ENCODE results near the gene NDUFA8. TPM values are rescaled to one million over a fixed set of nuclear protein-coding genes. Genes with fewer than 3 reads are reported as not detected.

Gene NDUFA8
- total RNA-seq, 4 donors from 2014 or later: 16.3 to 34.4 (median 30.2) TPM

DNA sequence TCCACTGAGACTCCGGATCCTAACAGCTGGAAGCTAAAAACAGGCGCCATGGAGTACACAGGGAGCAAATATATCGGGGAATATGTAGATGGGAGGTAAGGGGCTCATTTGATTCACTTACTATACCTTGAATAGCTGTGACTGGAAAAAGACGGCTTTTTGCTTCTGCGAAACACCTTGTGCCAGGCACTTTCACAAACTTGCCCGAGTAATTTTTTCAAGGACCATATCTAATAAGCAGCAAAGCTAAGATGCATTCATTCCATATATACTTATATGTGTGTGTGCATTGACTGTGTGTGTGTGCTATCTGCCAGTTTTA is 307 bp upstream of the NDUFA8 start:
- WGBS: 18% methylated on average over 6 of the region's 6 CpGs
- Histone ChIP-seq H3K36me3 (no peaks in the 10 kb centered on the region), H3K27me3 (no peaks in the 10 kb centered on the region), H3K27ac (no peak overlapping the region), H3K4me1 (peaks cover 31% of the 10 kb centered on the region), H3K4me3 (peak overlapping the region; percentile 100), H3K9me3 (no peaks in the 10 kb centered on the region)
- TF ChIP-seq POLR2AphosphoS5 (IDR thresholded peaks at IDR 0.05) (no peak), EP300 (IDR thresholded peaks at IDR 0.05) (no peak), POLR2A (IDR thresholded peaks at IDR 0.05) (no peak)
- TF ChIP-seq, protein P1, sequence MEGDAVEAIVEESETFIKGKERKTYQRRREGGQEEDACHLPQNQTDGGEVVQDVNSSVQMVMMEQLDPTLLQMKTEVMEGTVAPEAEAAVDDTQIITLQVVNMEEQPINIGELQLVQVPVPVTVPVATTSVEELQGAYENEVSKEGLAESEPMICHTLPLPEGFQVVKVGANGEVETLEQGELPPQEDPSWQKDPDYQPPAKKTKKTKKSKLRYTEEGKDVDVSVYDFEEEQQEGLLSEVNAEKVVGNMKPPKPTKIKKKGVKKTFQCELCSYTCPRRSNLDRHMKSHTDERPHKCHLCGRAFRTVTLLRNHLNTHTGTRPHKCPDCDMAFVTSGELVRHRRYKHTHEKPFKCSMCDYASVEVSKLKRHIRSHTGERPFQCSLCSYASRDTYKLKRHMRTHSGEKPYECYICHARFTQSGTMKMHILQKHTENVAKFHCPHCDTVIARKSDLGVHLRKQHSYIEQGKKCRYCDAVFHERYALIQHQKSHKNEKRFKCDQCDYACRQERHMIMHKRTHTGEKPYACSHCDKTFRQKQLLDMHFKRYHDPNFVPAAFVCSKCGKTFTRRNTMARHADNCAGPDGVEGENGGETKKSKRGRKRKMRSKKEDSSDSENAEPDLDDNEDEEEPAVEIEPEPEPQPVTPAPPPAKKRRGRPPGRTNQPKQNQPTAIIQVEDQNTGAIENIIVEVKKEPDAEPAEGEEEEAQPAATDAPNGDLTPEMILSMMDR (IDR thresholded peaks at IDR 0.05): no peak
- no peak for DNase-seq (ENCODE audit: low spot score in 2 of 2)

DNA sequence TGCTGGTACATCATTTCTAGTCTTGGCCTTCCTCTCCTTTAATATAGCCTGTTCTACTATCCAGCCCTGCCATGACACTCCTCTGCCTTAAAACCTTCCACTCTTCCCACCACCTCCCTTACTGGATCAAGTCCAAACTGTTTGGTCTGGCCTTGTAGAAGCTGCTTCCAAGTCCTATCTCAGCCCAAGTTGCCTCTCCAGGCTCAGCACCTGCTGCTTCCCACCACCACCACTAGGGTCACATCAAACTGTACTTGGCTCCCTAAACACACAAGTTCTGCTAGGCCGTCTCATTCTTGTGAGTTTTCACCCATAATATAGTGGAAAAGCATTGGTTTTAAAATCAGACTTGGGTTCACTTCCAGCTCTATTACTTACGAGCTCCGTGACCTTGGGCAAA is 1.4 kb downstream of the NDUFA8 start:
- Histone ChIP-seq H3K27me3 (no peaks in the 10 kb centered on the region), H3K36me3 (no peaks in the 10 kb centered on the region), H3K9me3 (no peaks in the 10 kb centered on the region), H3K27ac (no peak overlapping the region), H3K4me1 (peaks cover 31% of the 10 kb centered on the region), H3K4me3 (peak overlapping the region; percentile 100)
- TF ChIP-seq, protein P1 (IDR thresholded peaks at IDR 0.05): peak in 1 of 2 donors; percentile 38
- TF ChIP-seq POLR2AphosphoS5 (IDR thresholded peaks at IDR 0.05) (no peak), EP300 (IDR thresholded peaks at IDR 0.05) (no peak), POLR2A (IDR thresholded peaks at IDR 0.05) (no peak)
- WGBS: 76% methylated on average over 3 of the region's 3 CpGs
- DNase-seq (ENCODE audit: low spot score in 2 of 2): peak in 1 of 2 donors; percentile 31

DNA sequence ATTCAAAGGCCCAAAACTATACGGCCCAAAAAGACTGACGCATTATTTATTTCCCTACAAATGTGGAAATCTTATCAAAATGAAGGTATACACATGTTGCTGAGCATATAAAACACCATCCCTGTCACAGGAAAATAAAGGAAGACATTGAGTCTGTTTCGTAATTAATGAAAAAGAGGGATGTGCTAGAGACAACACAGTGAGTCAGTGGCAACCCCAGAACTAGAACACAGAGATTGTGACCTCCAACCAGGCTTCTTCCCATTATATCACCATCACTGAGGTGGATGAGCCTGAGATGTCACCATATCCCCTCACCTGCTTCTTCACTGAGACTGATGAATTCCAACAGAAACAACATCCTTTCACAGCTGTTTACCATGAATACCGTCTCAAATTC is 3.8 kb downstream of the NDUFA8 start:
- Histone ChIP-seq H3K27me3 (no peaks in the 10 kb centered on the region), H3K36me3 (peaks cover 4% of the 10 kb centered on the region), H3K4me1 (peaks cover 36% of the 10 kb centered on the region), H3K27ac (no peak overlapping the region), H3K4me3 (no peak overlapping the region), H3K9me3 (no peaks in the 10 kb centered on the region)
- DNase-seq (ENCODE audit: low spot score in 2 of 2): no peak
- TF ChIP-seq POLR2A (IDR thresholded peaks at IDR 0.05): no peak
- no peak for TF ChIP-seq EP300 (IDR thresholded peaks at IDR 0.05)
- TF ChIP-seq, protein P1 (IDR thresholded peaks at IDR 0.05): no peak
- no peak for TF ChIP-seq POLR2AphosphoS5 (IDR thresholded peaks at IDR 0.05)
- WGBS: 80% methylated on average over 4 of the region's 4 CpGs

DNA sequence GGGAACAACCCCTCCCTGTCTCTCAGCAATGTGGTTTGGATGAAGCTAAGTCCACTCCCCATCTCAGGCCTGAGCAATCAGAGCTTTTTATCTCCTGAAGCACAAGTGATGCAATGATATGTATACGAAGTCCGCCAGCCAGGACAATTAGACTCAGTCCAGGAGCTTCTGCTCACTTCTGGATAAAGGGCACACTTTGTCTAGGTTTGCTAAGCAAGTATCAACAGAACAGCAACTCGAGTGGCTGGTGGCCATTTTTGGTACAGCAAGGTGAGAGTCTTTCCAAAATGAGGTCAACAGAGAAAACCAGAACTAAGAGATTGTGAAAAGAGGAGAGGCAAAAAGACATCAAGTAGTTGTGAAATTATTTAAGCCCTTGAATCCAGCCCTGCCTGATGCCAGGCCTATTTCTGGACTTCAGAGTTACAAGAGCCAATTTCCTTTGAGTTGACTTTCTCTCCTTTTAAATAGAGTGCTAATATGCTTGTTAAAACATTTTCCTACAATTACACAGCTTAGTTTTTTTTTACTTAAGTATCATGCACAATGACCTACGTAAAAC is 8.2 kb downstream of the NDUFA8 start:
- Histone ChIP-seq H3K36me3 (peaks cover 27% of the 10 kb centered on the region), H3K27ac (no peak overlapping the region), H3K9me3 (no peaks in the 10 kb centered on the region), H3K27me3 (no peaks in the 10 kb centered on the region), H3K4me1 (peaks cover 9% of the 10 kb centered on the region), H3K4me3 (no peak overlapping the region)
- TF ChIP-seq POLR2A (IDR thresholded peaks at IDR 0.05) (no peak), EP300 (IDR thresholded peaks at IDR 0.05) (no peak), POLR2AphosphoS5 (IDR thresholded peaks at IDR 0.05) (no peak)
- TF ChIP-seq, protein P1 (IDR thresholded peaks at IDR 0.05): no peak
- 81% methylated on average over 4 of the region's 4 CpGs for WGBS
- DNase-seq (ENCODE audit: low spot score in 2 of 2): no peak

DNA sequence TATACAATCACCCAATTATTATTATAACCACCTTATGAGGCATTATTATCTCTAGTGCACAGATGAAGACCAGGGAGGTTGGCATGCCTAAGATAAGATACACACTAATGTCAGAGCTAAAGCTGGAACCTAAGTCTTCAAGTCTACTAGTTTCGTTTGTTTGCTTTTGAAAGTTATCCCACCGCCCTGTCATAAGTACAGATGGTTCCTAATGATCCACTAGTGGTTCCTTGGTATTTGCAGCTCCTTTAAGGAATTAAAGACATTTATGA is 14.1 kb downstream of the NDUFA8 start:
- H3K36me3 ChIP-seq: peaks cover 52% of the 10 kb centered on the region
- H3K9me3 ChIP-seq: no peaks in the 10 kb centered on the region
- H3K27ac ChIP-seq: no peak overlapping the region
- no peak overlapping the region for H3K4me3 ChIP-seq
- H3K27me3 ChIP-seq: no peaks in the 10 kb centered on the region
- TF ChIP-seq POLR2A (IDR thresholded peaks at IDR 0.05): no peak
- TF ChIP-seq, protein P1 (IDR thresholded peaks at IDR 0.05): no peak
- no peak for TF ChIP-seq POLR2AphosphoS5 (IDR thresholded peaks at IDR 0.05)
- no peak for TF ChIP-seq EP300 (IDR thresholded peaks at IDR 0.05)
- no peaks in the 10 kb centered on the region for H3K4me1 ChIP-seq
- no peak for DNase-seq (ENCODE audit: low spot score in 2 of 2)
- 94% methylated on average over 2 of the region's 2 CpGs for WGBS
